Left ventricle myocardium inferior (tissue), 1 donor: ENCODE results near the gene VASN. TPM values are rescaled to one million over a fixed set of nuclear protein-coding genes. Genes with fewer than 3 reads are reported as not detected.

ENCODE experiments used
- DNase-seq: peaks from one replicate; pipeline ENCODE4 v3.0.0-alpha.2; 2020
- H3K27ac ChIP-seq: fragments of 200-600 bp; replicated peaks from 2 replicates; pipeline ENCODE4 v1.8.0; 2021
- H3K27me3 ChIP-seq: fragments of 200-600 bp; 2 replicates; pipeline ENCODE4 v1.8.0; 2021; ENCODE audit warnings: low read depth
- H3K36me3 ChIP-seq: fragments of 200-600 bp; 2 replicates; pipeline ENCODE4 v1.8.0; 2021
- H3K4me1 ChIP-seq: fragments of 200-600 bp; 2 replicates; pipeline ENCODE4 v1.8.0; 2021
- H3K4me3 ChIP-seq: fragments of 200-600 bp; 2 replicates; pipeline ENCODE4 v1.8.0; 2021; ENCODE audit warnings: mild to moderate bottlenecking, moderate library complexity
- H3K9me3 ChIP-seq: fragments of 200-600 bp; replicated peaks from 2 replicates; pipeline ENCODE4 v1.8.0; 2021
- intact Hi-C: fragments of 100-400 bp; cut with micrococcal nuclease; formaldehyde crosslinking; loops from one replicate; pipeline ENCODE4 v1.11.0; 2022
- total RNA-seq: library from RNA; stranded (reverse); fragmentation: NEBNext Ultra II Directional; extraction: Animal tissue kit (Norgen Biotek cat#: 25700); gene quantifications from one replicate; pipeline ENCODE4 v1.2.1, GENCODE V29; 2021
- TF ChIP-seq, protein P1 (sequence below): fragments of 200-600 bp; IDR thresholded peaks from 2 replicates; pipeline ENCODE4 v1.8.0; 2021; ENCODE audit warnings: antibody characterized with exemption, mild to moderate bottlenecking, borderline replicate concordance
- donor health status: DM: no; HTN: yes; CAD: no; lungs with severe emphysema.

VASN gene
- total RNA-seq, 1 donor from 2014 or later = 5.5 TPM

DNA sequence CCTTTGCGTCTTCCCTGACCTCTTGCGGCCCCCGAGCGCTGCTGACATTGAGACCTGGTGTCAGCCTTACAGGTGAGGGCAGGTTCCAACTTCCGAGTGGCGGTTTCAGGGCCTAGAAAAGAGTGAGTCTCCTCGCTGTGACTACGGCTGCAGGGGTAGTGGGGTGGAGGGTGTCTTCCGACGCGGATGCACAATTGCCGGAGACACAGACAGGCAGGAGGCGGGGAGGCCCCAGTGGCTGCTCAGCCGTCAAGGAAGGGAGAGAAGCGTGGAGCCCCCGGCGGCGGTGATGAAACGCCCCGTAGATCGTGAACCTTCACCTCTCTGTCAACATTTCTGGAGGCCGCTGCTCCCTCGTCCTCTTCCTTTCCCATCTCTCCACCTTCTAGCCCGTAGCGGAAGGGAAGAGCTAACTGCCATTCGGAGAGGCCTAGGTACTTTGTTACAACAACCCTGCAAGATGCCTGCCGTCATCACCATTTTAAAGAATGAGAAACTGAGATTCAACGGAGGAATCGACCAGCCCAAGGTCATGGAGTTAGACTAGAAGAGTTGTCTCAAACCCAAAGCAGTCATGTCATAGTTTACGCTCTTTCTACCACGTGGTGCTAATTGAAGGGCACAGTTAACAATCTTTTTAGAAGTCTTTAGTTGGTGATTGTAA, 54.5 kb downstream of the VASN start:
- TF ChIP-seq, protein P1, sequence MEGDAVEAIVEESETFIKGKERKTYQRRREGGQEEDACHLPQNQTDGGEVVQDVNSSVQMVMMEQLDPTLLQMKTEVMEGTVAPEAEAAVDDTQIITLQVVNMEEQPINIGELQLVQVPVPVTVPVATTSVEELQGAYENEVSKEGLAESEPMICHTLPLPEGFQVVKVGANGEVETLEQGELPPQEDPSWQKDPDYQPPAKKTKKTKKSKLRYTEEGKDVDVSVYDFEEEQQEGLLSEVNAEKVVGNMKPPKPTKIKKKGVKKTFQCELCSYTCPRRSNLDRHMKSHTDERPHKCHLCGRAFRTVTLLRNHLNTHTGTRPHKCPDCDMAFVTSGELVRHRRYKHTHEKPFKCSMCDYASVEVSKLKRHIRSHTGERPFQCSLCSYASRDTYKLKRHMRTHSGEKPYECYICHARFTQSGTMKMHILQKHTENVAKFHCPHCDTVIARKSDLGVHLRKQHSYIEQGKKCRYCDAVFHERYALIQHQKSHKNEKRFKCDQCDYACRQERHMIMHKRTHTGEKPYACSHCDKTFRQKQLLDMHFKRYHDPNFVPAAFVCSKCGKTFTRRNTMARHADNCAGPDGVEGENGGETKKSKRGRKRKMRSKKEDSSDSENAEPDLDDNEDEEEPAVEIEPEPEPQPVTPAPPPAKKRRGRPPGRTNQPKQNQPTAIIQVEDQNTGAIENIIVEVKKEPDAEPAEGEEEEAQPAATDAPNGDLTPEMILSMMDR = no peak
- Histone ChIP-seq H3K36me3 (peaks cover 5% of the 10 kb centered on the region), H3K27me3 (no peaks in the 10 kb centered on the region), H3K9me3 (no peaks in the 10 kb centered on the region), H3K4me1 (peaks cover 31% of the 10 kb centered on the region), H3K27ac (peak overlapping the region; percentile 96), H3K4me3 (peak overlapping the region; percentile 91)
- no peak for DNase-seq
- intact Hi-C loops = no loop called here

DNA sequence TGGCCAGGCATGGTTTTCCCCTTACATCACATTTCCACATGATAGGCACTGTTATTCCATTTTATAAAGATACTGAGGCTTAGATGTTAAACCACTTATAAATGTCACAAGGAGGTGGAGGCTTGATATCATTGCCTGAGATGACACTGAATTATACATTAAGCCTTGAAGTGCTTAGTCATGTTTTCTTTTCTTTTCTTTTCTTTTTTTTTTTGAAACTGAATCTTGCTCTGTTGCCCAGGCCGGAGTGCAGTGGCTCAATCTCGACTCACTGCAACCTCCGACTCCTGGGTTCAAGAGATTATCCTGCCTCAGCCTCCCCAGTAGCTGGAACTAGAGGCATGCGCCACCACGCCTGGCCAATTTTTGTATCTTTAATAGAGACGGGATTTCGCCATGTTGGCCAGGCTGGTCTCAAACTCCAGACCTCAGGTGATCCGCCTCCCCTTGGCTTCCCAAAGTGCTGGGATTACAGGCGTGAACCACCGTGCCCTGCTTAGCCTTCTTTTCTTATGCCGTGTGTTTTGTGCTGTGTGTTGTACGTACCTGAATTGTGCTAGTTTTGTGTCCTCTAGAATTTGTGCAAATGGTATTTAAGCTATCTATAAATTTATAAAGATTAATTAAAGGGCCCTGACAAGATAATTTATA, 55.2 kb downstream of the VASN start:
- H3K36me3 ChIP-seq = peaks cover 12% of the 10 kb centered on the region
- peak overlapping the region; percentile 91 for H3K4me3 ChIP-seq
- TF ChIP-seq, protein P1 = no peak
- no peaks in the 10 kb centered on the region for H3K9me3 ChIP-seq
- no peaks in the 10 kb centered on the region for H3K27me3 ChIP-seq
- DNase-seq = no peak
- peaks cover 31% of the 10 kb centered on the region for H3K4me1 ChIP-seq
- intact Hi-C loops = no loop called here
- no peak overlapping the region for H3K27ac ChIP-seq

DNA sequence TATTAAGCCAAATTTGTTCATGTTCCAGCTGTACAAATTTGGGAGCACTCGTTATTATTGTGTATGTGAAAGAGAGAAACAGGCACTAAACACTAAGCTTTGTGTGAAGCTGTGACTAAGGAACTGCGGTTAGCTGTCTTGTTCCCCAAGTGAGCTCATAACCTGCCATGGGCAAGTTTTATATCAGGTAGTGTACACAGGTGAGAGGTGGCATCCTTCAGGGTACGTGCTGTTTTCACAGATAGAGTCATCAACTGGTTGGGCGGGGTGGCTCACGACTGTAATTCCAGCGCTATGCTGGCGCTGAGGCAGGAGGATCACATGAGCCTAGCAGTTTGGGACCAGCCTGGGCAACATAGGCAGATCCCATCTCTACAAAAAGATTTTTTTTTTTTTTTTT, 56.9 kb downstream of the VASN start:
- TF ChIP-seq, protein P1 = no peak
- peaks cover 31% of the 10 kb centered on the region for H3K4me1 ChIP-seq
- DNase-seq = no peak
- H3K27ac ChIP-seq = no peak overlapping the region
- H3K36me3 ChIP-seq = peaks cover 15% of the 10 kb centered on the region
- intact Hi-C loops = no loop called here
- no peaks in the 10 kb centered on the region for H3K27me3 ChIP-seq
- H3K9me3 ChIP-seq = no peaks in the 10 kb centered on the region
- H3K4me3 ChIP-seq = no peak overlapping the region

GRCh38 chr16:4431023-4431422, 59.4 kb downstream of the VASN start:
- Histone ChIP-seq H3K4me1 (peaks cover 19% of the 10 kb centered on the region), H3K27me3 (no peaks in the 10 kb centered on the region), H3K36me3 (peaks cover 33% of the 10 kb centered on the region), H3K4me3 (no peak overlapping the region), H3K9me3 (no peaks in the 10 kb centered on the region), H3K27ac (no peak overlapping the region)
- no peak for DNase-seq
- TF ChIP-seq, protein P1 = no peak
- intact Hi-C loops = no loop called here

Other genes with a start within 250 kb of the VASN start
- 445 TPM for gene SRL, start 129.8 kb upstream of the VASN start, total RNA-seq
- gene TFAP4, start 98.8 kb upstream of the VASN start, total RNA-seq = 2.6 TPM
- gene GLIS2, start 55.8 kb upstream of the VASN start, total RNA-seq = 17.2 TPM
- gene PAM16, start 20.5 kb upstream of the VASN start, total RNA-seq = 67.3 TPM
- gene CORO7, start 44.7 kb downstream of the VASN start, total RNA-seq = 12.5 TPM
- 74.2 TPM for gene DNAJA3, start 54.0 kb downstream of the VASN start, total RNA-seq
- 21.9 TPM for gene NMRAL1, start 102.8 kb downstream of the VASN start, total RNA-seq
- 115 TPM for gene HMOX2, start 104.5 kb downstream of the VASN start, total RNA-seq
- 48.5 TPM for gene CDIP1, start 166.9 kb downstream of the VASN start, total RNA-seq
- 0.08 TPM for gene C16orf96, start 184.5 kb downstream of the VASN start, total RNA-seq
- 24.7 TPM for gene UBALD1, start 243.0 kb downstream of the VASN start, total RNA-seq